ENCODE measurements around the gene CR1L. TPM values are rescaled to one million over a fixed set of nuclear protein-coding genes. Genes with fewer than 3 reads are reported as not detected.

The CR1L gene
- total RNA-seq, 3 donors from 2014 or later = not detected

- H3K4me1 ChIP-seq (ENCODE audit: low read depth) = peaks cover 4% of the 10 kb centered on the region
- no peak overlapping the region for H3K4me3 ChIP-seq
- H3K9me3 ChIP-seq = no peaks in the 10 kb centered on the region
- ATAC-seq = no peak
- intact Hi-C loops (cut with DNase I, micrococcal nuclease) = no loop called here
- DNase-seq = no peak
- TF ChIP-seq CTCF (IDR thresholded peaks at IDR 0.05) = no peak
- H3K36me3 ChIP-seq (ENCODE audit: low read depth) = no peaks in the 10 kb centered on the region
Observed at GRCh38 chr1:207649210-207649753, 4.3 kb downstream of the CR1L start.

GRCh38 chr1:207649865-207650580 lies 5.1 kb downstream of the CR1L start:
- intact Hi-C loops (cut with DNase I, micrococcal nuclease) = no loop called here
- no peak for DNase-seq
- H3K36me3 ChIP-seq (ENCODE audit: low read depth) = no peaks in the 10 kb centered on the region
- no peak for ATAC-seq
- H3K9me3 ChIP-seq = no peaks in the 10 kb centered on the region
- H3K4me1 ChIP-seq (ENCODE audit: low read depth) = no peaks in the 10 kb centered on the region
- H3K4me3 ChIP-seq = no peak overlapping the region
- TF ChIP-seq CTCF (IDR thresholded peaks at IDR 0.05) = no peak

GRCh38 chr1:207651583-207651982 lies 6.7 kb downstream of the CR1L start:
- intact Hi-C loops (cut with DNase I, micrococcal nuclease) = no loop called here
- no peak overlapping the region for H3K4me3 ChIP-seq
- no peak for ATAC-seq

GRCh38 chr1:207654320-207654719 lies 9.4 kb downstream of the CR1L start:
- intact Hi-C loops (cut with DNase I, micrococcal nuclease) = no loop called here
- ATAC-seq = no peak

More at GRCh38 chr1:207651583-207651982, 6.7 kb downstream of the CR1L start:
- no peaks in the 10 kb centered on the region for H3K9me3 ChIP-seq
- TF ChIP-seq CTCF (IDR thresholded peaks at IDR 0.05) = no peak
- no peaks in the 10 kb centered on the region for H3K4me1 ChIP-seq (ENCODE audit: low read depth)
- no peaks in the 10 kb centered on the region for H3K36me3 ChIP-seq (ENCODE audit: low read depth)
- DNase-seq = no peak

GRCh38 chr1:207658408-207658807 lies 13.5 kb downstream of the CR1L start:
- DNase-seq = no peak
- Histone ChIP-seq H3K4me3 (no peak overlapping the region), H3K4me1 (ENCODE audit: low read depth) (no peaks in the 10 kb centered on the region), H3K36me3 (ENCODE audit: low read depth) (no peaks in the 10 kb centered on the region), H3K9me3 (peaks cover 3% of the 10 kb centered on the region)
- no peak for TF ChIP-seq CTCF (IDR thresholded peaks at IDR 0.05)
- intact Hi-C loops (cut with DNase I, micrococcal nuclease) = no loop called here
- ATAC-seq = no peak

More at GRCh38 chr1:207654320-207654719, 9.4 kb downstream of the CR1L start:
- no peak overlapping the region for H3K4me3 ChIP-seq
- no peaks in the 10 kb centered on the region for H3K4me1 ChIP-seq (ENCODE audit: low read depth)
- H3K36me3 ChIP-seq (ENCODE audit: low read depth) = no peaks in the 10 kb centered on the region
- no peak for DNase-seq
- no peaks in the 10 kb centered on the region for H3K9me3 ChIP-seq
- TF ChIP-seq CTCF (IDR thresholded peaks at IDR 0.05) = no peak
